ENCODE data around the gene TLCD3B. TPM values are rescaled to one million over a fixed set of nuclear protein-coding genes. Genes with fewer than 3 reads are reported as not detected.
"Not testable (repeated sequence)": the region's sequence is repeated elsewhere in the genome, so short reads cannot be mapped to it uniquely, and the experiment has no call there.

TLCD3B gene
- polyA plus RNA-seq, 1 of the 3 experiments (the other 2 are of a cell fraction): 3.8 TPM

GRCh38 chr16:30018731-30019158, 12.3 kb downstream of the TLCD3B start:
- H3F3A ChIP-seq (replicated peaks; ENCODE audit: insufficient read depth): peaks cover 6% of the 10 kb centered on the region
- H3K27me3 ChIP-seq (ENCODE audit: insufficient read depth): no peaks in the 10 kb centered on the region
- H3K9me3 ChIP-seq: no peaks in the 10 kb centered on the region
- 64% methylated on average over 4 of the region's 4 CpGs for WGBS (ENCODE audit: low lambda C conversion rate)
- H3K9ac ChIP-seq: no peak overlapping the region
- peaks cover 0 to 2% of the 10 kb centered on the region in 2 experiments; a peak in 1 of 4 replicates for H3K4me1 ChIP-seq (ENCODE audit: control insufficient read depth in 1 of 2, insufficient read depth in 2 of 2, low read depth in 1 of 2, low read length in 1 of 2)
- H3K79me2 ChIP-seq (ENCODE audit: insufficient read depth): no peaks in the 10 kb centered on the region
- no peaks in the 10 kb centered on the region for H4K20me1 ChIP-seq (ENCODE audit: insufficient read depth)
- H3K27ac ChIP-seq (ENCODE audit: low read depth in 2 of 2, low read length in 1 of 2): no peak overlapping the region
- CTCF ChIA-PET: interaction anchor here (0.9 to 2.0 kb wide), 6 partner anchors 12 to 318 kb away, joined by 3 to 7 read pairs (median 4); partner anchors contain the start of gene TLCD3B
- H3K36me3 ChIP-seq (replicated peaks in 1 of 2; ENCODE audit: control insufficient read depth in 1 of 2, insufficient read depth in 2 of 2, low read length in 1 of 2): no peaks in the 10 kb centered on the region
- no peak for TF ChIP-seq FOSL2 (IDR thresholded peaks at IDR 0.05; ENCODE audit: borderline replicate concordance, low read depth)
- no peak for TF ChIP-seq REST (IDR thresholded peaks at IDR 0.05; ENCODE audit: low read depth, low read length)
- TF ChIP-seq USF1 (IDR thresholded peaks at IDR 0.05; ENCODE audit: borderline replicate concordance, low read depth): no peak
- no peak for TF ChIP-seq PBX3 (IDR thresholded peaks at IDR 0.05)
- no peak for TF ChIP-seq IRF3 (IDR thresholded peaks at IDR 0.05; ENCODE audit: low read depth, low read length)
- TF ChIP-seq MEF2A (IDR thresholded peaks at IDR 0.05; ENCODE audit: borderline replicate concordance, low read depth): no peak
- no peak for TF ChIP-seq POLR2AphosphoS5 (IDR thresholded peaks at IDR 0.05; ENCODE audit: low read depth, low read length)
- no peak for TF ChIP-seq USF2 (IDR thresholded peaks at IDR 0.05; ENCODE audit: borderline replicate concordance, low read depth, low read length)
- no peak for TF ChIP-seq RCOR1 (IDR thresholded peaks at IDR 0.05; ENCODE audit: low read length)
- TF ChIP-seq CHD2 (IDR thresholded peaks at IDR 0.05; ENCODE audit: low read length, partially characterized antibody): no peak
- TF ChIP-seq TCF12 (IDR thresholded peaks at IDR 0.05): no peak
- TF ChIP-seq SIN3A (IDR thresholded peaks at IDR 0.05; ENCODE audit: borderline replicate concordance, low read depth, low read length): no peak
- TF ChIP-seq CTCF (IDR thresholded peaks at IDR 0.05): no peak
- no peak for TF ChIP-seq RXRA (IDR thresholded peaks at IDR 0.05; ENCODE audit: borderline replicate concordance, low read depth)
- TF ChIP-seq TAF1 (IDR thresholded peaks at IDR 0.05; ENCODE audit: borderline replicate concordance, low read depth, low read length): no peak
- TF ChIP-seq RFX5 (IDR thresholded peaks at IDR 0.05; ENCODE audit: low read length): no peak
- TF ChIP-seq EP300 (IDR thresholded peaks at IDR 0.05; ENCODE audit: borderline replicate concordance in 1 of 2, low read depth in 1 of 2, low read length in 1 of 2): no peak
- H3K4me3 ChIP-seq (ENCODE audit: low read depth in 2 of 2, low read length in 1 of 2): no peak overlapping the region
- no peaks in the 10 kb centered on the region for H3K9me2 ChIP-seq
- POLR2A ChIA-PET: no interaction called here
- H2AFZ ChIP-seq (ENCODE audit: low read depth): no peak overlapping the region
- H3K4me2 ChIP-seq: no peak overlapping the region
- DNase-seq: no peak

- H2AFZ ChIP-seq (ENCODE audit: low read depth); H3K4me3 ChIP-seq (ENCODE audit: low read depth in 2 of 2, low read length in 1 of 2); DNase-seq; H3K79me2 ChIP-seq (ENCODE audit: insufficient read depth); POLR2A ChIA-PET; H3K9ac ChIP-seq; H3K27me3 ChIP-seq (ENCODE audit: insufficient read depth); H4K20me1 ChIP-seq (ENCODE audit: insufficient read depth); H3K4me2 ChIP-seq; H3K9me3 ChIP-seq; H3K27ac ChIP-seq (ENCODE audit: low read depth in 2 of 2, low read length in 1 of 2); H3K9me2 ChIP-seq; H3K36me3 ChIP-seq (replicated peaks in 1 of 2; ENCODE audit: control insufficient read depth in 1 of 2, insufficient read depth in 2 of 2, low read length in 1 of 2); H3F3A ChIP-seq (replicated peaks; ENCODE audit: insufficient read depth); H3K4me1 ChIP-seq (ENCODE audit: control insufficient read depth in 1 of 2, insufficient read depth in 2 of 2, low read depth in 1 of 2, low read length in 1 of 2): not testable (repeated sequence)
- CTCF ChIA-PET: interaction anchor here (0.9 to 1.1 kb wide), 2 partner anchors 12 to 13 kb away, joined by 3 read pairs; partner anchors contain the start of gene TLCD3B
- 74% methylated on average over 4 of the region's 4 CpGs for WGBS (ENCODE audit: low lambda C conversion rate)
These were observed 13.1 kb downstream of the TLCD3B start for GRCh38 chr16:30017937-30018336.
